Stimulated activated CD4-positive, alpha-beta T cell treated with anti-CD3 and anti-CD28 coated beads, TNF-alpha, amount 100 ng/mL, for 24 hours (primary cell): ENCODE results near the gene SPP2.

Experiments
- DNase-seq, 3 experiments: peaks; one replicate each; pipeline ENCODE4 v3.0.0-alpha.2; 2020; ENCODE audit warnings: low read depth in 3 of 3

SPP2 gene

DNA sequence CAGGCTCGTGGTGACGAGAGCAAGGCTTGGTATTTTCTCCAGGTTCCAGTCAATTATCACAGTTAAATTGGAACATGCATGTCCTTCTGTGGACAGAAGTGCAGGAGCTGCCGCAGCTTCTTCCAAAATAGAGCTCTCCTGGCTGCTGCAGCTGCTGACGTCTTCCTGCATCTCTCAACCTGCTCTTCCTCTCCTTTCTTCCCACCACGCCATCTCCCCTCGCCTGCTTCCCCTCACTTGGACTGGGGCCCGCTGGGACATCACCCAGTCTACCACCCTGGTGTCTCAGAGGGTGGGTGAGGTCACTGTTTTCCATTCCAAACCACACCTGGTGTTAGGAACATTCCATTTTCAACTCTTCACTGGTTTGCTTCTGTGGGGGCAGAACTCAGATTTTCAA is 41.4 kb downstream of the SPP2 start:
- DNase-seq = no peak

DNA sequence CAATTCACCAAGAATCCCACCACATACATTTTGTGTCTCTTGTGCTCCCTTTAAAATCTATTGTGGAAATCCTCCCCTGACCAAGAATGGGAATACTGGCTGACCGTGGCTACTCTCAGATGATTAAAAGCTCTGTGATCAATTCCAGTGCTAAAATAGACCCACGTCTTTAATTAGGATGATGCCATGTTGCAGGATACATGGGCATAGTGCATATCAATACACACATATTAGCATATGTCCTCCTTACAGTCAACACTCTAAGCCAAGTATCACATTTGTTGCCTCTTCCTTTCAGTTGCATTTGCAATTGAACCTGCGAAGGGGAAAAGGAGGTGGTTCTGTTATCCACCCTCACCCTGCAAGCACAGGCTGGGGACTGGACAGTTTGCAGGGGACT is 41.8 kb downstream of the SPP2 start:
- no peak for DNase-seq

DNA sequence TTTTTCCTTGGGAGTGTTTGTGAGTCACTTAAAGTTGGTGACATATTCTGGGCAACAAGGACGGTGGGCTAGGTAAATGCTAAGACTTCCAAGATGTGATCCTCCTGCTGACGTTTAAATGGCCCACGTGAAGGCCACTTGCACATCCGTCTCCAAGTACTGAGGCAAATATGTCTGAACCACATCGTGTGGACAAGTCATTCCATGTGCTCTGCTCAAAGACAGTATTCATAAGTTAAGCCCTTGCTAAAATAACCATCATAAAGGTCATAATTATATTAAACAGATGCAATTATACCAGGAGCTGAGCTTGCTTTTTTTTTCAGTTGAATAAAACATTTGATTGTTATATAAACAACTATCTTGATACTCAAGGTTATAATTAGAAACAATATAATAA is 44.8 kb downstream of the SPP2 start:
- no peak for DNase-seq

DNA sequence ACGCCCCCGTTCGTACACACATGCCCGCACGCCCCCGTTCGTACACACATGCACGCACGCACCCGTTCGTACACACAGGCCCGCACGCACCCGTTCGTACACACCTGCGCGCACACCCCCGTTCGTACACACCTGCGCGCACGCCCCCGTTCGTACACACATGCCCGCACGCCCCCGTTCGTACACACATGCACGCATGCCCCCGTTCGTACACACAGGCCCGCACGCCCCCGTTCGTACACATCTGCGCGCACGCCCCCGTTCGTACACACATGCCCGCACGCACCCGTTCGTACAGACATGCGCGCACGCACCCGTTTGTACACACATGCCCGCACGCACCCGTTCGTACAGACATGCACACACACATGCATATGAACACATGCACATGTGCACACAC is 45.7 kb downstream of the SPP2 start:
- no peak for DNase-seq

DNA sequence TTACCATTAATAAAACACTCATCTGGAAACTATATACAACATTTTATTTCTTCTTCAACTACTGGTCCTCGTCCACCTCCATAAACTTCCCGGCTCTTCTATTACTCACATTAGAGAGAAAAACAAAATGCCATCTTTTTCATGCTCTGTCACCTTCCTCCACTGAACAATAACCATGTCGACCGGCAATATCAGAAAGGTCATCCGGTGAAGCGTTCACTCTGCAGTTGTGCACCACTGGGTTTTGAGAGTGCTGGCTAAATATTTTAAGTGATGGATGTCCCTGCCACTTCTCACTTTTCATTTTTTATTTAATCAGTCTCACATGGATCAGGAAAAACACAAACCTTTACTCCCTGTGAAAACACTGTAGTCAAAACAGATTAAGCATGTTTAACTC is 48.2 kb downstream of the SPP2 start:
- DNase-seq = no peak

DNA sequence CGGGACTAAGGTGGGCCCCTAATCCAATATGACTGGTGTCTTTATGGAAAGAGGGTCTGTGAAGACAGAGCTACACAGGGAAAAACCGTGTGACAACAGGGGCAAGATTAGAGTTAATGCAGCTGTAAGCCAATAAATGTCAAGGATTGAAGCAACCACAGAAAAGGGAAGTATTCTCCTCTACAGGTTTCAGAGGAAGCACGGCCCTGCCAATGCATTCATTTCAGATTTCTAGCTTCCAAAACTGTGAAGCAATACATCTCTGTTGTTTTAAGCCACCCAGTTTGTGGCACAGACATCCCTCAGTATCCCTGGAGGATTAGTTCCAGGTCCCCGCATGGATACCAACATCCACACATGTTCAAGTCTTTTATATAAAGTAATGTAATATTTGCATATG is 48.8 kb downstream of the SPP2 start:
- no peak for DNase-seq

DNA sequence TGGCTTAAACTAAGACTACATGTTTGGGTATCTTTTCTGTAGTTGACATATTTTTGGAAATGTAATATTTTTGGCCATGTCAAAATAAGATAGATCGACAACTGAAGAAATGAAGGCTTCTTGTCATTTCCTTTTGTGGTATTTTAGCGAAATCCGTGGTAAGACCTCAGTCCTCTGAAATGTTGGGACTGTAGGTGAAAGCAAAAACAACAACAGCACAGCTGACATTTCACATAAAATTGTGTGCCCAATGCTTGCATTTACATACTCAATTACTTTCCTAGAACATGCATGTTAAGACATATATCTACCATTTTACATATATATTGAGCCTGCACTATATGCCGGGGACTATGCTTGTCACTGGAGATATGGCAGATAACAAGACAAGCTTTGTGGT is 50.2 kb downstream of the SPP2 start:
- DNase-seq = no peak

DNA sequence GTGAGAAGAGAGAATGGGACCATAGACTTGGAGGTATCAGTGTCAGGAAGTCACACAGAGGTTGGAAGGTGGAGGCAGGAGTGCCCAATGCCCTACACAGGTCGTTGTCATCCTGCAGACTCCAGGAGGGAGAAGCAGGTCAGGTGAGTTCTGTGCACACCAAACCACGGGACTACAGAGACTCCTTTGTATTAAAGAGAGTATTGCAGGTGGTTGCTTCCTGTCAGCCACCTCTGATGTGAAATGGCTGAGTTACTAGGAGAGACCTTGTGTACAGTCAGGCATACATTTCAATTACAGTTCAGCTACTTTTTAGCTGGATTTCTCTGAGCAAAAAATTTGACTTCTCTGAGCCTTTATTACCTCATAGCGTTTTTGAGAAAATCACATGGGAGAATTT is 51.6 kb downstream of the SPP2 start:
- DNase-seq = no peak

DNA sequence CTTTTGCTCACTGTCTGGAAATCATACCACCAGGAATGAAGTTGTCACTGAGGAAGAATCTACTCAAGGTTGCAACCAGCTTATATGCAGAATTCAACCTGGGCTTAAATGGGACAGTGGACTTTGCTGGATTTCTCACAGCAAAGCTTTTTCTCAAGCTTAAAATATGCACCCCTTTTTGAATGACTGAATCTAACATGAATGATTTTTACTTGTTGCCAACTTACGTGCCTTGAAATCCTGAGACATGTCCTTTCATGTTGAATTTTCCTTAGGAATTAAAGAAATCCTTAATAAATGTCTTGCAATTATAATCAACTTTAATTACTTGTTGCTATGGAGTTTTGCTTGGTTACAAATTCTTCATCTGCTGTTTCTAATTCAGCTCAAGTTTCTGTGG is 57.4 kb downstream of the SPP2 start:
- DNase-seq = no peak

DNA sequence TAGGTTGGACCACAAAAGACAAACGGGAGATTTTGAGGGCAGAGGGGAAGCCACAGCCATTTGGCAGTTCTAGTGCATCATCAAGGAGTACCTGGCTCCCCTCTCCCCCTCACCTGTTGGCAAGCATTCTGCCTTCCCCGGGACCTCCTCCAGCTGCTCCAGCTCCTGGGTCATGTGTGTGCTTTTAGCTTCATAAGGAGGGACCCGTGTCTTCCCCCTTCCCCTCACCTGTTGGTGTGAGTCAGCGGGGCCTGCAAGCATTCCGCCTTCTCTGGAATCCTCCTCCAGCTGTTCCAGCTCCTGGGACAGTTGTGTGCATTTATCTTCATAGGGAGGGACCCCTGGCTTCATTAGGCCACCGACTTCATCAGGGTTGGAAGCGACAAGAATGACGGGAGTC is 58.8 kb downstream of the SPP2 start:
- no peak for DNase-seq

DNA sequence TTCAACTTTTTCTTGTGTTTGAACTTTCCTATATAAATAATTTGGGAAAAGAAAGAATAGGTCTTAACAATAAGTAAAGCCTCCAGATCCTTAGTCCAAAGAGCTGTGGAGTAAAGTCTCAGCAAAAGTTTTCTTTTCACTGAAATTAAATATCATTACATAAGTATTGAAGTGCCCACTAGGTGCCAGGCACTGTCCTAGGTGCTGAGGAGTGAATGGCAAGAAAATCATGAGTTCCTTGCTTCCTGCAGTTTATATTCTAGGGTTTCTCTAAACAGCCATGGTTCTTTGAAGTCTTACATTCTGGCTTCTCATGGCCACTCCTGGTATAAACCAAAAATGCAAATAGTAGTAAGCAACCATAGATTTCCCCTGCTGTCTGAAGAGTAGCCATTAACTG is 59.7 kb downstream of the SPP2 start:
- DNase-seq = no peak

DNA sequence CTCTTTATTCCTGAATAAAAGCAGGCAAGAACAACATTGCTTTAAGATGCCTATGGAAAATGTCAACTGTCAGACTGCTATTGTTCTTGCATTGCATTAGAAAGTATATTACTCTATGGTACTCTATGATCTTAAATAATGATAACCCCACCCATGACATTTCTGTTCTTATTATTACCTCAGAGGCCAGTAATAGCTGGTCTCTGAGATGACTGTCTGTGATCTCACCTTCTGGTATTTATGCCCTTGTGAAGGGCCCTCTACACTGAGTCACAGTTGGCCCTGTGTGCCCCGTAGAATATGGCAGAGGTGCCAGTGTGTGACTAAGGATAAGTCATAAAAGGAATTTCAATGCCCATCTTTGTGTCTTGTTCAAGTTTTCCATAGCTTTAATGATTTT is 61.0 kb downstream of the SPP2 start:
- no peak for DNase-seq

DNA sequence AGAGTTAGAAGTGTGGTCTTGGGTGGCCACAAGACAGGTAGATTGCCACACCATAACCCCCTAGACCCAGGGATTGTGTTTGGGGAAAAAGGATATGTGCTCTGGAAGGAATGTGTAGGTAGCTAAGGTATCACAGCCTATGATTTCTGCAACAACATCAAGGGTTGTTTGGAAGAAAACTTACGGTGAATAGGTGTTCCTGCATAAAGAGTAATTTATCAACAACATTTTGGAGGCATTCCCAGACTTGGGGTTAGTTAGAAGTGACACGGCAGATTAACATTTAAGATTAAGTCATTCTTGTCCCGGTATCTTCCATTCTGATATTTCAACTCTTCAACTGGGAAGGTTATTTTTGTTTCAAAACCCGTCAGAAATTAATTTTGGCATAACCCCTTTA is 65.5 kb downstream of the SPP2 start:
- DNase-seq = no peak

DNA sequence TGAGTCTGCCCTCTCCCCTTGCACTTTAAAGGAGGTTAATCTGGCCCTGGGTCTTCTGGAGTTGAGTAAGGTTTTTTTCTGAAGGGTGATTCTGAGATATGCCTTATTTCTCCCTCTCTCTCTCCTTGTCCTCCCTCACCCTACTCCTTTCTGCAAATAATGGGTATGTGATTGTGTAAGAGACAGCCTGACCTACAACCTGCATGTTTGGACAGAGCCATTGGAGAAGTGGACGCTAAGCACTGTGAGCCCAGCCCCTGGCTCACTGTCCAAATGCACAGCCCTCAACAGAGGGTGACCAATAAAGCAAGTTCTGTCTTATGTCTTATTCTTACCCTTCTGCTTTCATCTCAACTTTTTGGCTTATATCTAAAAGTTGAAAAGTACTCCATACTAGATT is 71.5 kb downstream of the SPP2 start:
- no peak for DNase-seq

DNA sequence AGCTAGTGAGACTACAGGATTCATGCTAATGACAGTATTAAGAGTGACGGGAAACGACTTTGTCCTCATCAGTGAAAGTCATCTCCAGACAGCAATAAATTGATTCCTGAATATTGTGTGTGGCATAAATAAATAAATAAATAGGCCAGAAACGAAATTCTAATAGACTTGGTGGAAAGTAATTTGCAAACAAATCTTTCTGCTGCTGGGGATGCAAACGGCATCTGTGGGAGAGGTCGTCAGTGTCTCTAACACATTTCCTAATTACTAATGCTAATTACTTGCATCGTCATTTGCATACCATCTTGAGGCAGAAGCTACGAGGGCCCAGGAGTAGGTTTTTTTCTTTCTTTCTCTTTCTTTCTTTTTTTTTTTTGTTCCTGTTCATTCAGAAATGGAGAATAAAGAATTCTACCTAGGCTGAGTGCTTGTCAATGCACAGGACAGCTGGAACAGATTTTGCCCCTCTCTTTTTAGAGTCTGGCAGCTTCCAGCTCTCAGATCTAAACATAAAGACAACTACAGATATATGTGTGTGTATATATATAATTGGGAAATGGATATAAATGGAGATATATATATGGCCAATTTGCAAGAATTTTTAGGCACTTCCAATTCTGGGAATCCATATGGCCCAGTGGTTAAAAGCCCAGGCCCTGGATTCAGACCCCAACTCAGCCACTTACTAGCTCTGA is 75.1 kb downstream of the SPP2 start:
- DNase-seq = no peak

DNA sequence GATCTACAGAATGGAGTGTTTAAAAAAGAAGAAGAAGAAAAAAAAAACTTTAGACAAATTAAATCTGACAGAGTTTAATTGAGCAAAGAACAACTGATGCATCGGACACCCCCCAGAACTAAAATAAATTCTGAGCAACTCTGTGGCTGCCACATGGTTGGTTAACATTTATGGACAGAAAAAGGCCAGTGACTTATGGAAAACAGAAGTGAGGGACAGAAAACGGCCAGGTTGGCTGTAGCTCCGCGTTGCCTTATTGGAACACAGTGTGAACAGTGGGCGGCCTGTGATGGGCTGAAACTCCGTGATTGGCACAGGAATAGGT is 75.6 kb downstream of the SPP2 start:
- no peak for DNase-seq
